ENCODE measurements around the gene GID8. TPM values are rescaled to one million over a fixed set of nuclear protein-coding genes. Genes with fewer than 3 reads are reported as not detected.

Gene GID8
- total and polyA plus RNA-seq, 2 of the 13 experiments (the other 11 are each of a cell fraction or from before 2014, with no cell fraction given): 39.6 to 59.8 TPM

DNA sequence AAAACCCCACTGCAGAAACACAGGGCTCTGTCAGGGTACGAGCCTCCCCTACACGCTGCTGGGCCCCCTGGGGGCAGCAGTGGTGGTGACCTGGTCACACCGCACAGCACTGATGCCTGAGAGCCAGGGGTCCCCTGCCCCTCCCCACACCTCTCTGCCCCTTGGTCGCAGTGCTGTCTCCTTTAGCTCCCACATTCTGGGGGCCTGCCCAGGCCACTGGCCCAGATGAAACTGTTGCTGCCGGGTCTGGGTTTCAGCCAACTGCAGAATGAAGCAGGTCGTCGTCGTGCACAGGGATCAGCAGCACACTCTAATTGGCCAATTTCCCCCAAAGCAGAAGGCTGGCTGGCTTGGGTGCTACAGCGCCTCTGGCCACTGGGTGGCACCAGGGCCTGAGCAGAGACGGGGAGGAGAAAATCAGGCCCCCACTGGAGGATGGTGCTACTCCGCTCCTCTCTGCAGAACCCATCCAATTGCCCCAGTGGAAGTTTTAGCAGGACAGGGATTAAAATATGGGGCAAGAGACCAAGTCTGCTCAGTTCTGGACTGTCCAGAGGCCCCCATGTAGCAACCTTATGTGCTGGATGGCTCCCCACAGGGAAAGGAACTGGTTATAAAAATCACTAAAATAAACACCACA is 37.8 kb upstream of the GID8 start (continued):
- TF ChIP-seq, protein P1, sequence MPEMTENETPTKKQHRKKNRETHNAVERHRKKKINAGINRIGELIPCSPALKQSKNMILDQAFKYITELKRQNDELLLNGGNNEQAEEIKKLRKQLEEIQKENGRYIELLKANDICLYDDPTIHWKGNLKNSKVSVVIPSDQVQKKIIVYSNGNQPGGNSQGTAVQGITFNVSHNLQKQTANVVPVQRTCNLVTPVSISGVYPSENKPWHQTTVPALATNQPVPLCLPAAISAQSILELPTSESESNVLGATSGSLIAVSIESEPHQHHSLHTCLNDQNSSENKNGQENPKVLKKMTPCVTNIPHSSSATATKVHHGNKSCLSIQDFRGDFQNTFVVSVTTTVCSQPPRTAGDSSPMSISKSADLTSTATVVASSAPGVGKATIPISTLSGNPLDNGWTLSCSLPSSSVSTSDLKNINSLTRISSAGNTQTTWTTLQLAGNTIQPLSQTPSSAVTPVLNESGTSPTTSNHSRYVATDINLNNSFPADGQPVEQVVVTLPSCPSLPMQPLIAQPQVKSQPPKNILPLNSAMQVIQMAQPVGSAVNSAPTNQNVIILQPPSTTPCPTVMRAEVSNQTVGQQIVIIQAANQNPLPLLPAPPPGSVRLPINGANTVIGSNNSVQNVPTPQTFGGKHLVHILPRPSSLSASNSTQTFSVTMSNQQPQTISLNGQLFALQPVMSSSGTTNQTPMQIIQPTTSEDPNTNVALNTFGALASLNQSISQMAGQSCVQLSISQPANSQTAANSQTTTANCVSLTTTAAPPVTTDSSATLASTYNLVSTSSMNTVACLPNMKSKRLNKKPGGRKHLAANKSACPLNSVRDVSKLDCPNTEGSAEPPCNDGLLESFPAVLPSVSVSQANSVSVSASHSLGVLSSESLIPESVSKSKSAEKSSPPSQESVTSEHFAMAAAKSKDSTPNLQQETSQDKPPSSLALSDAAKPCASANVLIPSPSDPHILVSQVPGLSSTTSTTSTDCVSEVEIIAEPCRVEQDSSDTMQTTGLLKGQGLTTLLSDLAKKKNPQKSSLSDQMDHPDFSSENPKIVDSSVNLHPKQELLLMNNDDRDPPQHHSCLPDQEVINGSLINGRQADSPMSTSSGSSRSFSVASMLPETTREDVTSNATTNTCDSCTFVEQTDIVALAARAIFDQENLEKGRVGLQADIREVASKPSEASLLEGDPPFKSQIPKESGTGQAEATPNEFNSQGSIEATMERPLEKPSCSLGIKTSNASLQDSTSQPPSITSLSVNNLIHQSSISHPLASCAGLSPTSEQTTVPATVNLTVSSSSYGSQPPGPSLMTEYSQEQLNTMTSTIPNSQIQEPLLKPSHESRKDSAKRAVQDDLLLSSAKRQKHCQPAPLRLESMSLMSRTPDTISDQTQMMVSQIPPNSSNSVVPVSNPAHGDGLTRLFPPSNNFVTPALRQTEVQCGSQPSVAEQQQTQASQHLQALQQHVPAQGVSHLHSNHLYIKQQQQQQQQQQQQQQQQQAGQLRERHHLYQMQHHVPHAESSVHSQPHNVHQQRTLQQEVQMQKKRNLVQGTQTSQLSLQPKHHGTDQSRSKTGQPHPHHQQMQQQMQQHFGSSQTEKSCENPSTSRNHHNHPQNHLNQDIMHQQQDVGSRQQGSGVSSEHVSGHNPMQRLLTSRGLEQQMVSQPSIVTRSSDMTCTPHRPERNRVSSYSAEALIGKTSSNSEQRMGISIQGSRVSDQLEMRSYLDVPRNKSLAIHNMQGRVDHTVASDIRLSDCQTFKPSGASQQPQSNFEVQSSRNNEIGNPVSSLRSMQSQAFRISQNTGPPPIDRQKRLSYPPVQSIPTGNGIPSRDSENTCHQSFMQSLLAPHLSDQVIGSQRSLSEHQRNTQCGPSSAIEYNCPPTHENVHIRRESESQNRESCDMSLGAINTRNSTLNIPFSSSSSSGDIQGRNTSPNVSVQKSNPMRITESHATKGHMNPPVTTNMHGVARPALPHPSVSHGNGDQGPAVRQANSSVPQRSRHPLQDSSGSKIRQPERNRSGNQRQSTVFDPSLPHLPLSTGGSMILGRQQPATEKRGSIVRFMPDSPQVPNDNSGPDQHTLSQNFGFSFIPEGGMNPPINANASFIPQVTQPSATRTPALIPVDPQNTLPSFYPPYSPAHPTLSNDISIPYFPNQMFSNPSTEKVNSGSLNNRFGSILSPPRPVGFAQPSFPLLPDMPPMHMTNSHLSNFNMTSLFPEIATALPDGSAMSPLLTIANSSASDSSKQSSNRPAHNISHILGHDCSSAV (CRISPR knock-in tag; IDR thresholded peaks at IDR 0.05; ENCODE audit: borderline replicate concordance): no peak
- TF ChIP-seq TMF1 (CRISPR knock-in tag; IDR thresholded peaks at IDR 0.05; ENCODE audit: low read depth): peak; percentile 29; the same call in 1 of the 2 replicates
- peak; percentile 52 for TF ChIP-seq PHF8 (CRISPR knock-in tag; IDR thresholded peaks at IDR 0.05)
- 0 out of 2 replicates have a peak, but pooled peaks have one; percentile 65 for TF ChIP-seq TGIF2 (CRISPR knock-in tag; IDR thresholded peaks at IDR 0.05)
- no peak for TF ChIP-seq KLF9 (CRISPR knock-in tag; IDR thresholded peaks at IDR 0.05; ENCODE audit: low read depth)
- TF ChIP-seq PCBP1 (IDR thresholded peaks at IDR 0.05; ENCODE audit: borderline replicate concordance, low read depth, low read length): peak; percentile 88
- peak; percentile 80 for TF ChIP-seq PTBP1 (IDR thresholded peaks at IDR 0.05; ENCODE audit: low read depth, low read length, poor library complexity, severe bottlenecking)
- TF ChIP-seq SOX6 (IDR thresholded peaks at IDR 0.05): no peak
- TF ChIP-seq SOX6 (CRISPR knock-in tag; IDR thresholded peaks at IDR 0.05): peak; percentile 63
- TF ChIP-seq POGZ (CRISPR knock-in tag; IDR thresholded peaks at IDR 0.05): no peak
- no peak for TF ChIP-seq RELA (CRISPR knock-in tag; IDR thresholded peaks at IDR 0.05)
- no peak for TF ChIP-seq PHB2 (IDR thresholded peaks at IDR 0.05; ENCODE audit: partially characterized antibody)
- TF ChIP-seq ZSCAN21 (CRISPR knock-in tag; IDR thresholded peaks at IDR 0.05; ENCODE audit: borderline replicate concordance): peak; percentile 85
- peak; percentile 17; the same call in 1 of the 2 replicates for TF ChIP-seq SNAPC2 (CRISPR knock-in tag; IDR thresholded peaks at IDR 0.05)
- TF ChIP-seq ZNF678 (CRISPR knock-in tag; IDR thresholded peaks at IDR 0.05): 0 out of 2 replicates have a peak, but pooled peaks have one; percentile 63
- peak; percentile 83 for TF ChIP-seq ZNF709 (CRISPR knock-in tag; IDR thresholded peaks at IDR 0.05)
- TF ChIP-seq SATB2 (CRISPR knock-in tag; IDR thresholded peaks at IDR 0.05): peak; percentile 57; the same call in 1 of the 2 replicates
- no peak for TF ChIP-seq SIX1 (CRISPR knock-in tag; IDR thresholded peaks at IDR 0.05; ENCODE audit: borderline replicate concordance)
- TF ChIP-seq HCFC1 (IDR thresholded peaks at IDR 0.05; ENCODE audit: low read depth, low read length): 0 out of 2 replicates have a peak, but pooled peaks have one; percentile 17
- TF ChIP-seq NFATC3 (CRISPR knock-in tag; IDR thresholded peaks at IDR 0.05): no peak
- TF ChIP-seq, protein P2, sequence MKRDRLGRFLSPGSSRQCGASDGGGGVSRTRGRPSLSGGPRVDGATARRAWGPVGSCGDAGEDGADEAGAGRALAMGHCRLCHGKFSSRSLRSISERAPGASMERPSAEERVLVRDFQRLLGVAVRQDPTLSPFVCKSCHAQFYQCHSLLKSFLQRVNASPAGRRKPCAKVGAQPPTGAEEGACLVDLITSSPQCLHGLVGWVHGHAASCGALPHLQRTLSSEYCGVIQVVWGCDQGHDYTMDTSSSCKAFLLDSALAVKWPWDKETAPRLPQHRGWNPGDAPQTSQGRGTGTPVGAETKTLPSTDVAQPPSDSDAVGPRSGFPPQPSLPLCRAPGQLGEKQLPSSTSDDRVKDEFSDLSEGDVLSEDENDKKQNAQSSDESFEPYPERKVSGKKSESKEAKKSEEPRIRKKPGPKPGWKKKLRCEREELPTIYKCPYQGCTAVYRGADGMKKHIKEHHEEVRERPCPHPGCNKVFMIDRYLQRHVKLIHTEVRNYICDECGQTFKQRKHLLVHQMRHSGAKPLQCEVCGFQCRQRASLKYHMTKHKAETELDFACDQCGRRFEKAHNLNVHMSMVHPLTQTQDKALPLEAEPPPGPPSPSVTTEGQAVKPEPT (CRISPR knock-in tag; IDR thresholded peaks at IDR 0.05; ENCODE audit: low read depth): no peak; the same call in 1 of the 2 replicates
- 0 out of 2 replicates have a peak, but pooled peaks have one; percentile 90 for TF ChIP-seq ZNF224 (CRISPR knock-in tag; IDR thresholded peaks at IDR 0.05)
